ENCODE measurements around the gene FHIT.

Gene FHIT

DNA sequence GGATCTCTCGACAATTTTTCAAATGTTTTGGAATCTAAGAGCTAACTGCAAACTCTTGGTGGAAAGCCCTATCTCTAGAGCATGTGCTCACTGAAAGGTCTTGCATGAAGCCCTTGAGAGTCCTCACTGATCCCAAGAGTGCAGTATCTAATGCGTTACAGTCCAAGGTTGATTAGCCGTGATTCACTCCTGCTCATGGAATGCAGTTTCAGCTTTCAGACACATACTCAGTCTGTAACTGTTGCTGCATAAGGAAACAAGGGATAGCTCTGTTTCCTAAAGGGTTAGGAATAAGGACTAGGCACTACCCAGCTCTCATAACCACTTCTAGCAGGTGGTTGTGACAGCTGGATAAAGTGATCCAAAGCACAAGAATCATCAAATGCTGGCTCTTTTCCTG is 1514.0 kb downstream of the FHIT start:
- no peaks in the 10 kb centered on the region for H4K20me1 ChIP-seq (ENCODE audit: control insufficient read depth, insufficient read depth, low read depth, low read length)
- no peak overlapping the region for H3K27ac ChIP-seq (ENCODE audit: low read depth, low read length)
- no peak overlapping the region for H3K4me3 ChIP-seq (ENCODE audit: low read length)
- H3K27me3 ChIP-seq (ENCODE audit: control insufficient read depth, low read length) = no peaks in the 10 kb centered on the region
- no peaks in the 10 kb centered on the region for H3K4me1 ChIP-seq (ENCODE audit: control insufficient read depth, low read length)
- H3F3A ChIP-seq (ENCODE audit: control insufficient read depth, insufficient read depth) = no peaks in the 10 kb centered on the region
- H3K36me3 ChIP-seq (ENCODE audit: control insufficient read depth, low read length) = no peaks in the 10 kb centered on the region
- no peaks in the 10 kb centered on the region for H3K9me2 ChIP-seq (replicated peaks; ENCODE audit: control insufficient read depth, low read length)
- H3K4me2 ChIP-seq (ENCODE audit: low read length) = no peak overlapping the region
- TF ChIP-seq, protein P1, sequence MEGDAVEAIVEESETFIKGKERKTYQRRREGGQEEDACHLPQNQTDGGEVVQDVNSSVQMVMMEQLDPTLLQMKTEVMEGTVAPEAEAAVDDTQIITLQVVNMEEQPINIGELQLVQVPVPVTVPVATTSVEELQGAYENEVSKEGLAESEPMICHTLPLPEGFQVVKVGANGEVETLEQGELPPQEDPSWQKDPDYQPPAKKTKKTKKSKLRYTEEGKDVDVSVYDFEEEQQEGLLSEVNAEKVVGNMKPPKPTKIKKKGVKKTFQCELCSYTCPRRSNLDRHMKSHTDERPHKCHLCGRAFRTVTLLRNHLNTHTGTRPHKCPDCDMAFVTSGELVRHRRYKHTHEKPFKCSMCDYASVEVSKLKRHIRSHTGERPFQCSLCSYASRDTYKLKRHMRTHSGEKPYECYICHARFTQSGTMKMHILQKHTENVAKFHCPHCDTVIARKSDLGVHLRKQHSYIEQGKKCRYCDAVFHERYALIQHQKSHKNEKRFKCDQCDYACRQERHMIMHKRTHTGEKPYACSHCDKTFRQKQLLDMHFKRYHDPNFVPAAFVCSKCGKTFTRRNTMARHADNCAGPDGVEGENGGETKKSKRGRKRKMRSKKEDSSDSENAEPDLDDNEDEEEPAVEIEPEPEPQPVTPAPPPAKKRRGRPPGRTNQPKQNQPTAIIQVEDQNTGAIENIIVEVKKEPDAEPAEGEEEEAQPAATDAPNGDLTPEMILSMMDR (IDR thresholded peaks at IDR 0.05; ENCODE audit: low read depth, low read length, poor library complexity, severe bottlenecking) = no peak
- no peak for TF ChIP-seq EZH2phosphoT487 (IDR thresholded peaks at IDR 0.05; ENCODE audit: borderline replicate concordance, low read length)
- H3K9me3 ChIP-seq (ENCODE audit: control insufficient read depth, insufficient read depth, low read length) = no peaks in the 10 kb centered on the region
- no peaks in the 10 kb centered on the region for H3K79me2 ChIP-seq (ENCODE audit: control insufficient read depth, low read length)

GRCh38 chr3:59734061-59734460 is 1517.2 kb downstream of the FHIT start:
- no peaks in the 10 kb centered on the region for H3K36me3 ChIP-seq (ENCODE audit: control insufficient read depth, low read length)
- no peak overlapping the region for H3K27ac ChIP-seq (ENCODE audit: low read depth, low read length)
- H4K20me1 ChIP-seq (ENCODE audit: control insufficient read depth, insufficient read depth, low read depth, low read length) = no peaks in the 10 kb centered on the region
- TF ChIP-seq, protein P1 (IDR thresholded peaks at IDR 0.05; ENCODE audit: low read depth, low read length, poor library complexity, severe bottlenecking) = no peak
- no peak for TF ChIP-seq EZH2phosphoT487 (IDR thresholded peaks at IDR 0.05; ENCODE audit: borderline replicate concordance, low read length)
- no peaks in the 10 kb centered on the region for H3K79me2 ChIP-seq (ENCODE audit: control insufficient read depth, low read length)
- H3K27me3 ChIP-seq (ENCODE audit: control insufficient read depth, low read length) = no peaks in the 10 kb centered on the region
- H3K4me1 ChIP-seq (ENCODE audit: control insufficient read depth, low read length) = no peaks in the 10 kb centered on the region
- H3K9me3 ChIP-seq (ENCODE audit: control insufficient read depth, insufficient read depth, low read length) = no peaks in the 10 kb centered on the region
- no peaks in the 10 kb centered on the region for H3K9me2 ChIP-seq (replicated peaks; ENCODE audit: control insufficient read depth, low read length)
- no peak overlapping the region for H3K4me3 ChIP-seq (ENCODE audit: low read length)
- no peaks in the 10 kb centered on the region for H3F3A ChIP-seq (ENCODE audit: control insufficient read depth, insufficient read depth)
- no peak overlapping the region for H3K4me2 ChIP-seq (ENCODE audit: low read length)

DNA sequence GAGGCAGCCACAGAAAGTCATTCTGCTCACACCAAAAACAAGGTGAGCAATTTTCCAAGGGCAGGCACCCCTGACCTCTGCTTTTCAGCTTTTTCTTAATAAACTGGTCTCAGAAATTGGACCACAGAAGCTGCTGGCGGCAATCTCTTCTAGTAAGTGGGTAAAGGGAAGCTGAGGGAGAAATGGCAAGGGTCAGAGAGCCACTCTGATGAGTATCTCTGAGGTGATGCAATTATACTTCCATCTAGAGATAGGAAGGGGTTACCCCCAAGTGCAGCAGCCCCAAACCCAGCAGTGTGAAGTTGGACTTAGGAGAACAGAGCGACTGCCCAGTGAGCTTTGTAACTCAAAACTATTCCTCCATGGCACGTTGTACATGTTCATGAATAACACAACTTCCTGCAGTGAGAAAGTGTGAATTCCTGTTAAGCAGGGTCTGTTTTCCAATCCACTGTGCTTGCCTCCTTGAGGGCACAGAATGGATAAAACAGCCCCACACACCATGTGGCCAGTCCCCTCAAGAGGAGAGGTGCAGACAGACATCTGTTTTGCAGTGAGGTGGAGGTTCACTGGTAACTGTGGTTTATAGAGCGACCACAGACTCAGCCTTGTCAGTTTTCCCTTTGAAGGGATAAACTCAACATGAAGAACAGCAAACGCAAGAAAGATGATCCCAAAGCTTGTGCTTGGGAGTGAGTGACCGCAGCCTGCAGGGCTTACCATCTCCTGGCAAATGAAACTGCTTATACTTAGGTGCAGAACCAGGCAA is 1518.0 kb downstream of the FHIT start:
- Histone ChIP-seq H3K4me2 (ENCODE audit: low read length) (no peak overlapping the region), H3K4me3 (ENCODE audit: low read length) (no peak overlapping the region), H3K27me3 (ENCODE audit: control insufficient read depth, low read length) (no peaks in the 10 kb centered on the region), H3K4me1 (ENCODE audit: control insufficient read depth, low read length) (no peaks in the 10 kb centered on the region), H3K79me2 (ENCODE audit: control insufficient read depth, low read length) (no peaks in the 10 kb centered on the region), H4K20me1 (ENCODE audit: control insufficient read depth, insufficient read depth, low read depth, low read length) (no peaks in the 10 kb centered on the region), H3K9me3 (ENCODE audit: control insufficient read depth, insufficient read depth, low read length) (no peaks in the 10 kb centered on the region), H3K9me2 (replicated peaks; ENCODE audit: control insufficient read depth, low read length) (no peaks in the 10 kb centered on the region), H3F3A (ENCODE audit: control insufficient read depth, insufficient read depth) (no peaks in the 10 kb centered on the region), H3K27ac (ENCODE audit: low read depth, low read length) (no peak overlapping the region), H3K36me3 (ENCODE audit: control insufficient read depth, low read length) (no peaks in the 10 kb centered on the region)
- TF ChIP-seq EZH2phosphoT487 (IDR thresholded peaks at IDR 0.05; ENCODE audit: borderline replicate concordance, low read length) = no peak
- TF ChIP-seq, protein P1 (IDR thresholded peaks at IDR 0.05; ENCODE audit: low read depth, low read length, poor library complexity, severe bottlenecking) = no peak
